Small intestine (tissue), 16 donors: ENCODE data around the gene PDLIM5. TPM values are rescaled to one million over a fixed set of nuclear protein-coding genes. Genes with fewer than 3 reads are reported as not detected.
"Not testable (repeated sequence)": the region's sequence is repeated elsewhere in the genome, so short reads cannot be mapped to it uniquely, and the experiment has no call there.

Experiments used
- DNase-seq, 2 donors: peaks; one replicate each; pipeline versions ENCODE4 v3.0.0 to v3.0.0-alpha.2; 2013
- FAIRE-seq: peaks from 2 replicates; lab custom pipeline; 2012; peaks lifted over from hg19 to GRCh38; lab: Jason Lieb, UNC
- H3K27ac ChIP-seq, 3 donors: one replicate each; pipeline ENCODE4 v1.5.1; 2013; ENCODE audit warnings: low read length in 2 of 3, mild to moderate bottlenecking in 2 of 3, control low read depth in 1 of 3, inconsistent platforms in 1 of 3, low read depth in 1 of 3, moderate library complexity in 1 of 3
- H3K27me3 ChIP-seq, 3 donors: one replicate each; pipeline ENCODE4 v1.6.1; 2013; ENCODE audit warnings: low read length in 3 of 3, inconsistent platforms in 1 of 3; ENCODE audit not compliant: control insufficient read depth in 3 of 3, insufficient read depth in 3 of 3
- H3K36me3 ChIP-seq, 3 donors: one replicate each; pipeline ENCODE4 v1.6.1; 2013; ENCODE audit warnings: low read length in 3 of 3, inconsistent platforms in 1 of 3, low read depth in 1 of 3, mild to moderate bottlenecking in 1 of 3, moderate library complexity in 1 of 3; ENCODE audit not compliant: control insufficient read depth in 3 of 3, insufficient read depth in 2 of 3
- H3K4me1 ChIP-seq, 3 donors: one replicate each; pipeline ENCODE4 v1.6.1; 2013; ENCODE audit warnings: low read length in 2 of 3, inconsistent platforms in 1 of 3, low read depth in 1 of 3, mild to moderate bottlenecking in 1 of 3, moderate library complexity in 1 of 3; ENCODE audit not compliant: control insufficient read depth in 3 of 3, insufficient read depth in 2 of 3
- H3K4me3 ChIP-seq, 3 donors: one replicate each; pipeline ENCODE4 v1.5.1; 2013; ENCODE audit warnings: low read length in 3 of 3, control low read depth in 1 of 3, inconsistent platforms in 1 of 3, low read depth in 1 of 3, mild to moderate bottlenecking in 1 of 3, moderate library complexity in 1 of 3
- H3K9me3 ChIP-seq, 2 donors: one replicate each; pipeline ENCODE4 v1.6.1; 2013; ENCODE audit warnings: low read depth in 1 of 2, low read length in 1 of 2; ENCODE audit not compliant: control insufficient read depth in 2 of 2, insufficient read depth in 1 of 2
- WGBS, 3 donors: extraction: QIAGEN DNeasy Blood & Tissue Kit; methylation state at CpG; one replicate each; pipeline ENCODE4 v1.1.7; 2013; 5-methylcytosine and 5-hydroxymethylcytosine counted together
- long read RNA-seq, 10 donors: transcript quantifications; one replicate each; lab custom pipeline, GENCODE V29; 2026
- polyA plus RNA-seq, 4 donors: library from polyadenylated mRNA; stranded (reverse) in 3 of 4; unstranded in 1 of 4; fragments of 200-250 nt in 3 of 4; fragments of 120-200 nt in 1 of 4; gene quantifications; one replicate each; pipeline versions ENCODE4 v1.2.1 to v1.2.3, GENCODE V29; 2013
- donor health status: healthy with polysubstance abuse.
- donor health status: control.
- donor health status: control.
- donor health status: Bipolar disorder and iron deficiency.
- donor health status: healthy.

The PDLIM5 gene
- 100 to 1,000 TPM in 1 of 4 donors, 10 to 100 TPM in 3; 26.6 to 106 (median 61.5) TPM for polyA plus RNA-seq
- long read RNA-seq, donor 1, full-length matches to known transcripts, result 20 of 94 reads
- long read RNA-seq, donor 1, partial matches to known transcripts, result 74 of 94 reads
- long read RNA-seq, donor 1, other reads (novel, unspliced or antisense), result 0 of 94 reads
- long read RNA-seq, donor 2, full-length matches to known transcripts, result 6 of 11 reads
- long read RNA-seq, donor 2, partial matches to known transcripts, result 5 of 11 reads
- long read RNA-seq, donor 2, other reads (novel, unspliced or antisense), result 0 of 11 reads
- long read RNA-seq, donor 3, full-length matches to known transcripts, result 7 of 7 reads
- long read RNA-seq, donor 3, partial matches to known transcripts, result 0 of 7 reads
- long read RNA-seq, donor 3, other reads (novel, unspliced or antisense), result 0 of 7 reads
- long read RNA-seq, donor 4, result 0 reads
- long read RNA-seq, donor 5, full-length matches to known transcripts, result 1 of 1 reads
- long read RNA-seq, donor 5, partial matches to known transcripts, result 0 of 1 reads
- long read RNA-seq, donor 5, other reads (novel, unspliced or antisense), result 0 of 1 reads
- long read RNA-seq, donor 6, full-length matches to known transcripts, result 15 of 20 reads
- long read RNA-seq, donor 6, partial matches to known transcripts, result 5 of 20 reads
- long read RNA-seq, donor 6, other reads (novel, unspliced or antisense), result 0 of 20 reads
- long read RNA-seq, donor 7, transcript PDLIM5-203 (3 exons, 1,189 nt), result major isoform, 6 of 249 reads
- long read RNA-seq, donor 7, partial matches to known transcripts, result 103 of 249 reads
- long read RNA-seq, donor 7, other reads (novel, unspliced or antisense), result 129 of 249 reads
- long read RNA-seq, donor 8, partial matches to known transcripts, result 0 of 1 reads
- long read RNA-seq, donor 8, other reads (novel, unspliced or antisense), result 0 of 1 reads
- long read RNA-seq, donor 9, full-length matches to known transcripts, result 1 of 1 reads
- long read RNA-seq, donor 9, partial matches to known transcripts, result 0 of 1 reads
- long read RNA-seq, donor 9, other reads (novel, unspliced or antisense), result 0 of 1 reads
- long read RNA-seq, donor 10, full-length matches to known transcripts, result 10 of 15 reads
- long read RNA-seq, donor 10, partial matches to known transcripts, result 5 of 15 reads
- long read RNA-seq, donor 10, other reads (novel, unspliced or antisense), result 0 of 15 reads

DNA sequence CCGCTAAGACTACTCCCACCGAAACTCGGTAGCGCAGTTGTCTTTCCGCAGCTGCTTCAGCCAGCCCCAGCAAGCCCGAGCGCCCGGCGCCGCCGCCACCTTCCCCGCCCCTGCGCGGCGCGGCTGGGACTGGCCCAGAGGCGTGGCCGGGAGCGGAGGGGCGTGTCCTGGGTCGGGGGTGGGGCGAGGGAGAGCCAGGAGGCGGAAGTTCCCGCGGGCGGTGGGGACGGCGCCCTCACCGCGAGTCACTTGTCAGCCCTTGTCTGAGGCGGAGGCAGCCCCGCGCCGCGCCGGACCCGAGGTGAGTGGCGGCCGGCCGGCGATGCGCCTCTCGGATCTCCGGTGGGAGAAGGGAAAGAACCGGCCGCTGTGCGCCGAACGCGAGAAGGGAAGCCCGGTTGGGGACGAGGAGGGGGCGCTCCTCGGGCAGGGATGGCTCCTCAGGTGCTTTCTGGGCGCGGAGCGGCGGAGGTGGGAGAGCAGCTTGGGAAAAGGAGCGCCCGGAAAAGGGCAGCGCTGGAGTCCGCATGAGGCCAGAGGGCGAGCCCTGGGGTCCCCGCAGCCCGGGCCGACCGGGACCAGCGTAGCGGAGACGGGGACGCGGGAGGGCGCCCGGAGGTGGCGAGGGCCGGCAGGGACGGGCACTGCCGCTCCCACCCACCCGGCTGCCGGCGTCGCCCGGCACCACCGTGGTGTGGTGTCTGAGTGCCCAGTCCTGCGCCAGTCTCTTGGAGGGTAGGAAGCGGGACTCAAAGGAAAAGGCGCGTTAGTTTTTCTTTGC lies at the start of gene PDLIM5:
Gene PDLIM5, plus strand, starts transcription at position 248 of the 781 bp plus-strand sequence. CDS start 3,347 bp downstream, outside the sequence.
- 0 to 1% (median 1%) methylated on average over 64 to 88 of the region's 88 CpGs for WGBS, 3 donors
- H3K27me3 ChIP-seq, result no peaks in the 10 kb centered on the region
- H3K36me3 ChIP-seq, result peaks cover 0 to 4% (median 0%) of the 10 kb centered on the region in 3 donors
- H3K4me3 ChIP-seq, result peak within 1 kb of the TSS; percentile 83 to 96 (median 89)
- peak within 1 kb of the TSS; percentile 95 to 99 (median 98) for H3K27ac ChIP-seq
- no peaks in the 10 kb centered on the region for H3K9me3 ChIP-seq
- FAIRE-seq, result no peak
- peaks cover 0 to 19% (median 4%) of the 10 kb centered on the region in 3 donors for H3K4me1 ChIP-seq
- DNase-seq, result peak; percentile 92 to 96

DNA sequence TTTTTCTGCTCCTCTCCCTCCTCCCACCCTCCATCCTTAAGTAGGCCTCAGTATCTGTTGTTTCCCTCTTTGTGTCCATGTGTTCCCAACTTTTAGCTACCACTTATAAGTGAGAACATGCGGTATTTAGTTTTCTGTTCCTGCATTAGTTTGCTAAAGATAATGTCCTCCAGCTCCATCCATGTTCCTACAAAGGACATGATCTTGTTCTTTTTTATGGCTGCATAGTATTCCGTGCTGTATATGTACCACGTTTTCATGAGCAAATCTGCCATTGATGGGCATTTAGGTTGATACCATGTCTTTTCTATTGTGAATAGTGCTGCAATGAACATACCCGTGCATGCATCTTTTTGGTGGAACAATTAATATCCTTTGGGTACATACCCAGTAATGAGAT lies 49.3 kb upstream of the PDLIM5 start:
- H3K27ac ChIP-seq, H3K9me3 ChIP-seq, H3K36me3 ChIP-seq, H3K27me3 ChIP-seq, FAIRE-seq, H3K4me1 ChIP-seq, DNase-seq, H3K4me3 ChIP-seq: not testable (repeated sequence)
- 92 to 96% (median 92%) methylated on average over 4 of the region's 4 CpGs for WGBS, 3 donors

DNA sequence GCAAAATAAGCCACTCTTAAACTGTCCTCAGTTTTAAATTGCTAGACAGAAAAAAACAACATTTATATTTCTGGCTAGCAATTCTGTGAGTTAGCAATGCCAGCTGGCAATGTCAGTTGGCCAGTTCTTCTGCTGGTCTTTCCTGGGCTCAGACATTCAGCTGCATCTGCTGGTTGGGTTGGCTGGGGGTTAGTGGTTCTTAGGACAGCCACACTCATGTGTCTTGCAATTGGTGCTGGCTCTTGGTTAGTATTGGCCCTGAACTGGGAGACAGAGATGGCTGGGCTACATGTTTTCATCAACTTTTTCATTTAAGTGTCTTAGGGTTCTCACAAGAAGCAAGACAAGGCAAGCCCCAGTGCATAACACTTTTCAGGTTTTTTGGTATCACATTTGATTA lies 48.0 kb upstream of the PDLIM5 start:
- Histone ChIP-seq H3K27ac (no peak overlapping the region), H3K27me3 (no peaks in the 10 kb centered on the region), H3K4me1 (peaks cover 0 to 7% (median 0%) of the 10 kb centered on the region in 3 donors), H3K36me3 (no peaks in the 10 kb centered on the region), H3K4me3 (no peak overlapping the region), H3K9me3 (no peaks in the 10 kb centered on the region)
- DNase-seq (no peak), FAIRE-seq (no peak)

DNA sequence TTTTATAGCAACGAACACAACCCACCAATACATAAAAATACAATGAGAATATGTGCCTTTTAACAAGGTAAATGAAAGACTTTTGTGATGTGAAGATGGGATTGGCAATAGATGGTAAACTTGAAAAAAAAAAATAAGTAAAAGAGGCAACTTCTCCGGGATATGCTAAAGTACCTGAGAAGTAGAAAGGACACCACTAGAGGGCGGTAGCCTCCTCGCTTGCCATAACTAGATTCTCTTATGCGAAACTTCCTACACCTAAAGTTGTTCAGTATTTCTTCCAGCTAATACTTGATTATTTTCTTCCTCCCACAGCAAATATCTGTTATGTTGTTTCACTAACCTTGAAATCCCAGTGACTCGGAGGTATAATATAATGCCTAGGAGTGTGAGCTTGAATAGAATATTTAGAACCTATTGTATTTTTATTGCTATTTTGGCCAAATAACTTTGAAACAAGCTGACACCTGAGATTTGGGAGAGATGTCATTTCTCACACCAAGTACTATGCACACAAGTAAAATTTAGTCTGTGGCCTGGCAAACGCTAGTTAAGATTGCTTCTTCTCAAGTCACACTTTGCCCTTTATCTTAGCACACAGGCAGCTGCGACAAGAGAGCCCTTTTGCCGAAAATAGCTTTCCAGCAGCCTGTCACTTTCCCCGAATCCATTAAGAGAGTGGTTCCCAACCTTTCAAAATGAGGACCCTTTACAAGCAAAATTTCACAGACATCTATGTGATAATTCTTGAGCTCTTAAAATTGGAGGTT lies 44.9 kb upstream of the PDLIM5 start:
- DNase-seq (peak; percentile 81 to 91), FAIRE-seq (peak; percentile 88)
- H3K4me3 ChIP-seq, result no peak overlapping the region
- no peaks in the 10 kb centered on the region for H3K36me3 ChIP-seq
- H3K27me3 ChIP-seq, result no peaks in the 10 kb centered on the region
- no peaks in the 10 kb centered on the region for H3K9me3 ChIP-seq
- 26 to 30% (median 27%) methylated on average over 10 of the region's 10 CpGs for WGBS, 3 donors
- H3K27ac ChIP-seq, result no peak overlapping the region
- H3K4me1 ChIP-seq, result peaks cover 0 to 11% (median 0%) of the 10 kb centered on the region in 3 donors

- Histone ChIP-seq H3K27me3 (no peaks in the 10 kb centered on the region), H3K4me1 (peaks cover 0 to 14% (median 0%) of the 10 kb centered on the region in 3 donors), H3K36me3 (no peaks in the 10 kb centered on the region), H3K27ac (no peak overlapping the region), H3K9me3 (no peaks in the 10 kb centered on the region), H3K4me3 (no peak overlapping the region)
- DNase-seq (no peak), FAIRE-seq (no peak)
- 75 to 92% (median 86%) methylated on average over 2 of the region's 2 CpGs for WGBS, 3 donors
Measured at GRCh38 chr4:94407846-94408245, 43.9 kb upstream of the PDLIM5 start.

DNA sequence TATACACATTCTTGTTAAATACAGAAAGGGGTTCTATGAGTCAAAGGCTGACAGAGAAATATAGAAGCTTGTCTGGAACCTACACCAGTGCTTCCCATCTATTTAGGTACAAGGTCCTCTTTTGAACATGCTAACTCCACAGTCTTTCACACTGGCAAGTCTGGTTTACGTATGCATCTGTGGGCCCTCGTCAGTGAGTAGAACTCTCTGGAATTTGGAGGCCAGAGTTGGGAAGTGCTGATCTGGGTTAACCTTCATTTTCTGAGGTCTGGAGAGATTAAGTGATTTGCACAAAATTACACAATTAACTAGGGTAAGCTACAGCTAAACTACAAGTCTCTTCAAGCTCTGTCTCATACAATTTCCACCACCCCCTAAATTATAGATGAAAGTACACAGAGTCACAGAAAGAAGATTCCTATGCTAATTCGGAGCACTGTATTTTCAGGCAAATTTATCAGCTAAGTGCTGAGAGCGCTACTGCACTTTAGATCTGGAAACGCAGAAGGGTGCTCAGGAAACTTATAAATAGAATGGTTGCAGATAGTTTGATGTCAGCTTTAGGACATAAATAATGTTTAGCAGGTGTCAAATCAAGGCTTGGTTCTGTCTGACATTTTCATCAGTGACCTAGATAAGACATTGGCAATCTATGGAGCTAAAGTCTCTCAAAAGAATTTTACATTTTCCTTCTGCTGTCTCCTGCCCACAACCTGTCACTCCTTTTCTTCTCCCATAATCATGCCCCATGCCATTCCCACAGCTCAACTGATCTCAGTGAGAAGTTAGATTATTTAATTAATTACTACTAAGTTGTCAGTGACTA lies 43.0 kb upstream of the PDLIM5 start:
- FAIRE-seq (no peak), DNase-seq (peak in 1 of 2 donors; percentile 52)
- H3K4me1 ChIP-seq, result peaks cover 0 to 14% (median 0%) of the 10 kb centered on the region in 3 donors
- H3K27me3 ChIP-seq, result no peaks in the 10 kb centered on the region
- H3K27ac ChIP-seq, result peak overlapping the region in 1 of 3 donors; percentile 31
- no peak overlapping the region for H3K4me3 ChIP-seq
- H3K9me3 ChIP-seq, result no peaks in the 10 kb centered on the region
- whole genome bisulfite sequencing, 3 donors, result 76 to 85% (median 77%) methylated on average over 5 of the region's 5 CpGs
- H3K36me3 ChIP-seq, result no peaks in the 10 kb centered on the region

- DNase-seq, result no peak
- no peak overlapping the region for H3K4me3 ChIP-seq
- 93 to 100% (median 100%) methylated on average over 1 of the region's 1 CpG for WGBS, 3 donors
- no peak overlapping the region for H3K27ac ChIP-seq
- H3K9me3 ChIP-seq, result no peaks in the 10 kb centered on the region
- H3K27me3 ChIP-seq, result no peaks in the 10 kb centered on the region
- peaks cover 0 to 14% (median 0%) of the 10 kb centered on the region in 3 donors for H3K4me1 ChIP-seq
- H3K36me3 ChIP-seq, result no peaks in the 10 kb centered on the region
- FAIRE-seq, result no peak
Measured at GRCh38 chr4:94409375-94409679, 42.4 kb upstream of the PDLIM5 start.
